MCF 10A (cell line): ENCODE results near the gene POLA2. TPM values are rescaled to one million over a fixed set of nuclear protein-coding genes. Genes with fewer than 3 reads are reported as not detected.

Experiments
- BruUV-seq: library from RNA; stranded (reverse); fragments of 400-500 nt; replicated peaks from 2 replicates; lab custom pipeline; 2021; lab: Mats Ljungman, UMichigan
- CTCF ChIA-PET: fragments of 300-600 bp; sonication (Branson Sonifier 250); formaldehyde crosslinking; extraction: SDS; loops from one replicate; lab custom pipeline; 2021; ENCODE audit warnings: antibody characterized with exemption, inconsistent platforms; lab: Yijun Ruan, JAX
- POLR2A ChIA-PET: fragments of 300-600, 350-650 bp; sonication (Branson Sonifier 250); formaldehyde crosslinking; extraction: SDS; loops from one replicate; lab custom pipeline; 2020; ENCODE audit warnings: antibody characterized with exemption, inconsistent platforms; lab: Yijun Ruan, JAX
- DNase-seq: peaks from one replicate; pipeline ENCODE4 v3.0.0-alpha.2; 2018; ENCODE audit not compliant: unreplicated experiment
- H3K27ac Mint-ChIP-seq: one replicate; pipeline ENCODE4 v1.8.0; 2022; ENCODE audit warnings: mild to moderate bottlenecking, low read depth, mixed read lengths; ENCODE audit not compliant: unreplicated experiment
- H3K27me3 Mint-ChIP-seq: one replicate; pipeline ENCODE4 v1.8.0; 2022; ENCODE audit warnings: mixed read lengths; ENCODE audit not compliant: insufficient read depth, unreplicated experiment
- H3K36me3 Mint-ChIP-seq: one replicate; pipeline ENCODE4 v1.8.0; 2022; ENCODE audit warnings: mild to moderate bottlenecking, moderate library complexity, mixed read lengths; ENCODE audit not compliant: insufficient read depth, unreplicated experiment
- H3K4me1 Mint-ChIP-seq: one replicate; pipeline ENCODE4 v1.8.0; 2022; ENCODE audit warnings: mixed read lengths; ENCODE audit not compliant: insufficient read depth, unreplicated experiment
- H3K4me3 Mint-ChIP-seq: one replicate; pipeline ENCODE4 v1.8.0; 2022; ENCODE audit warnings: mild to moderate bottlenecking, moderate library complexity, mixed read lengths; ENCODE audit not compliant: unreplicated experiment
- H3K9me3 Mint-ChIP-seq: one replicate; pipeline ENCODE4 v1.8.0; 2022; ENCODE audit warnings: mixed read lengths; ENCODE audit not compliant: unreplicated experiment
- CTCF ChIP-seq: fragments of 200-600 bp; IDR thresholded peaks from one replicate; pipeline ENCODE4 v1.8.0; 2022; ENCODE audit warnings: antibody characterized with exemption, mild to moderate bottlenecking; ENCODE audit not compliant: unreplicated experiment
- intact Hi-C: fragments of 100-400 bp; cut with micrococcal nuclease; formaldehyde crosslinking; loops from 2 replicates; pipeline ENCODE4 v1.14.1; 2022
- total RNA-seq: library from RNA; stranded (reverse); gene quantifications from 2 replicates; pipeline ENCODE4 v1.2.3, GENCODE V29; 2022

POLA2 gene
- total RNA-seq, 1 experiment from 2014 or later: 10.3 TPM

- TF ChIP-seq CTCF: no peak
- Mint-ChIP-seq H3K27ac (no peak overlapping the region), H3K36me3 (peaks cover 51% of the 10 kb centered on the region), H3K4me1 (peaks cover 20% of the 10 kb centered on the region), H3K9me3 (no peaks in the 10 kb centered on the region), H3K4me3 (no peak overlapping the region), H3K27me3 (no peaks in the 10 kb centered on the region)
- ChIA-PET CTCF (interaction anchor here (0.6 to 4.2 kb wide), 4 partner anchors 13 to 189 kb away, joined by 3 to 31 read pairs (median 6); partner anchors contain the start of gene CDC42EP2), POLR2A (interaction anchor here (0.8 to 5.0 kb wide), 3 partner anchors 19 to 31 kb away, joined by 4 to 21 read pairs (median 7); partner anchors contain the start of genes CDC42EP2 and POLA2)
- intact Hi-C loops: no loop called here
- DNase-seq: no peak
- BruUV-seq: no TSS peak
Observed at GRCh38 chr11:65292890-65293289, 31.1 kb downstream of the POLA2 start.

GRCh38 chr11:65293909-65294381 is 32.2 kb downstream of the POLA2 start:
- Mint-ChIP-seq H3K36me3 (peaks cover 54% of the 10 kb centered on the region), H3K4me3 (no peak overlapping the region), H3K9me3 (no peaks in the 10 kb centered on the region), H3K27me3 (no peaks in the 10 kb centered on the region), H3K27ac (no peak overlapping the region), H3K4me1 (peaks cover 20% of the 10 kb centered on the region)
- intact Hi-C loops: no loop called here
- ChIA-PET CTCF (interaction anchor here (0.5 to 4.2 kb wide), 4 partner anchors 20 to 38 kb away, joined by 3 to 31 read pairs (median 3); partner anchors contain the start of gene CDC42EP2), POLR2A (interaction anchor here (1.6 to 5.0 kb wide), 2 partner anchors 21 to 32 kb away, joined by 7 to 21 read pairs; partner anchors contain the start of genes CDC42EP2 and POLA2)
- no peak for DNase-seq
- no TSS peak for BruUV-seq
- no peak for TF ChIP-seq CTCF

GRCh38 chr11:65295001-65295400 is 33.2 kb downstream of the POLA2 start:
- Mint-ChIP-seq H3K27ac (no peak overlapping the region), H3K36me3 (peaks cover 53% of the 10 kb centered on the region), H3K4me1 (peaks cover 20% of the 10 kb centered on the region), H3K27me3 (no peaks in the 10 kb centered on the region), H3K9me3 (no peaks in the 10 kb centered on the region), H3K4me3 (no peak overlapping the region)
- BruUV-seq: no TSS peak
- CTCF ChIA-PET: interaction anchor here (0.5 to 2.1 kb wide), 5 partner anchors 11 to 1774 kb away, joined by 3 to 11 read pairs (median 3); partner anchors contain the start of gene CDC42EP2
- intact Hi-C loops: no loop called here
- DNase-seq: no peak
- no peak for TF ChIP-seq CTCF
- POLR2A ChIA-PET: interaction anchor here (0.6 to 5.0 kb wide), 4 partner anchors 8 to 1377 kb away, joined by 3 to 21 read pairs (median 3); partner anchors contain the start of gene CDC42EP2

GRCh38 chr11:65295571-65296341 is 34.0 kb downstream of the POLA2 start:
- no TSS peak for BruUV-seq
- H3K27ac Mint-ChIP-seq: no peak overlapping the region
- ChIA-PET POLR2A (interaction anchor here (0.6 to 1.6 kb wide), 2 partner anchors 7 to 21 kb away, joined by 3 read pairs; no protein-coding TSS in a partner anchor), CTCF (interaction anchor here (0.5 to 2.1 kb wide), 8 partner anchors 9 to 1773 kb away, joined by 3 to 11 read pairs (median 3); partner anchors contain the start of gene CDC42EP2)
- H3K36me3 Mint-ChIP-seq: peaks cover 46% of the 10 kb centered on the region
- no peak for DNase-seq
- no peak overlapping the region for H3K4me3 Mint-ChIP-seq
- H3K27me3 Mint-ChIP-seq: no peaks in the 10 kb centered on the region
- peaks cover 15% of the 10 kb centered on the region for H3K4me1 Mint-ChIP-seq
- TF ChIP-seq CTCF: no peak
- H3K9me3 Mint-ChIP-seq: no peaks in the 10 kb centered on the region
- intact Hi-C loops: no loop called here
